Activated CD8-positive, alpha-beta memory T cell treated with anti-CD3 and anti-CD28 coated beads for 4 hours (primary cell): ENCODE results near the gene ALDH1A3.

Experiments used
- DNase-seq, 2 donors: peaks; one replicate each; pipeline ENCODE4 v3.0.0-alpha.2; 2020; ENCODE audit warnings: low read depth in 2 of 2

Gene ALDH1A3

GRCh38 chr15:100859970-100860828, 19.4 kb upstream of the ALDH1A3 start:
- DNase-seq = no peak

- DNase-seq = no peak
These were observed 18.7 kb upstream of the ALDH1A3 start for GRCh38 chr15:100860829-100861510.

DNA sequence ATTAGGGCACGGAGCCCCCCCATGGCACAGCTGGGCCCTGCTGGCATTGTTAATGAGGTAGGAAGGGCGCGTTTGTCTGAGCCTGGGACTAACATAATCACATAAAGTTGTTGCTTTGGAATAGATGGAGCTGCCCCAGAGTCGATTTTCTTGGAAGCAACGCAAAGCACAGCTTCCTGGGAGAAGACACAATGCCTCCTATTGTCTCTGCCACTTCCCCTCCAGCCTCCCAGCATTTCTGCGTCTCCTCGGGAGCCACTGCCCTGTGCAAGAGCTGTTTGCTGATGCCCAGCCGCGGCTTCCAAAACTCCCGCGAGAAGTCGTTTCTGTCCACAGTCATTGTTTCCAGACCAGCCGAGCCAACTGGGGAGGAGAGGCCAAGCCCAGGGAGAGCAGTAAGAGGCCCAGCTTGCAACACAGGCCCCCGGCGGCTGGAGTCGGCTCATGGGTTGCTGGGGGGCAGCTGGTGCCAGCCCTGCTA, 18.1 kb upstream of the ALDH1A3 start:
- DNase-seq = no peak

DNA sequence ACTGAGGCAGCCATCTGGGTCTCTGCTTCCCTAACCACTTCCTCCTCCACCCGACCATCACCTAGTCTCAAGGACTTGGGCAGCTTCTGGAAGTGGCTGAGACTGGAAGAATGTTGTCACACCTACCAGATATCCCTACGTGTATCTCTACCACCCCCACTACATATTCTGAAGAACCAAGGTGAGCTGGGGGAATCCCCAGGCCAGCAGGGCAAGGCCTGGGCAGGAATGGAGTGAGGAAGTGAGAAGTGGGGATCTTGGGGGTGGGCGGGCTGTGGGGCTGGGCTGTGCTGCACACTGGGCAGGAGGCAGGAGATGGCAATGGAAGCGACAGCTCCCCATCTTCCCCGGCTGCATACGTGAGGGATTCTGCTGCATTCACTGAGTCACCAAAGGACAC, 17.5 kb upstream of the ALDH1A3 start:
- DNase-seq = no peak

GRCh38 chr15:100863075-100863795, 16.4 kb upstream of the ALDH1A3 start:
- no peak for DNase-seq

GRCh38 chr15:100863796-100864267, 15.8 kb upstream of the ALDH1A3 start:
- no peak for DNase-seq

GRCh38 chr15:100866386-100867330, 13.0 kb upstream of the ALDH1A3 start:
- no peak for DNase-seq

GRCh38 chr15:100867433-100867832, 12.2 kb upstream of the ALDH1A3 start:
- no peak for DNase-seq

DNA sequence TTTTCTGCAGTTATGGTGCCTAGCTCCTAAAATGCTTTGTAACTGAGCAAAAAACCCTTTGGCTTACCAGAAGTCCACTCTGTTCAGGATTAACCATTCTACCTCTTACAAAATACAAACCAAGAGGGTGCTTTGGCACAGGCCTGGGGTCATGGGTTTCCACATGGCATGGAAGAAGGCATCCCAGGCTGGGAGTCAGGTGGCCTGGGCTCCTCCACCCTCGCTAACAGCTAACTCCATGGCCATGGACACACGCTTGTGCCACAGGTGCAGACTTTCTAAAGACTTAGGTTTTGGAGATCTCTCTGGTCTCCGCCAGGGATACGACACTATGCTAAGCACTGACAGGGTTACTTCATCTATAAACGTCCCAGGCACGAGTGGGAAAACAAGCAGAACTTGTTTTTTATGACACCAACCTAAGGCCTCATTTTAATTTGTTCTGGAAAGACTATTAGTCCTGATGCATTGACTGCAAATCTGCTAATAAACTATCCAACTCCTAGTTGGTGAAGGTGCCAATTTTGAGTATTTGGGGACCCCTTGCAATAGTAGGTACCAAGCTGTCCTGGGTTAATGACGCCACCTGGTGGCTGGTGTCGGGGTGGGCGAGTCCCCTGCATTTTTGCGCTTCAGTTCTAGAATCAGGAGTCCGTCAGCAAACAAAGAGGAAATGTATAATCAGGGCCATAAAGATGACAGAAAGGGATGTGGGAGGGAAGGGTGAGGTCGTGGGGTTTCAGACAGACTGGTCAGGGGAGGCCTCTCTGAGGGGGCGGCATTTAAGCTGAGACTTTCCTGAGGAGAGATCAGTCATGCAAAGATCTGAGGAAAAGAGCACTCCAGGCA, 10.3 kb upstream of the ALDH1A3 start:
- DNase-seq = no peak

GRCh38 chr15:100873029-100873677, 6.5 kb upstream of the ALDH1A3 start:
- DNase-seq = peak in 1 of 2 donors; percentile 17

- DNase-seq = no peak
These were observed 4.1 kb upstream of the ALDH1A3 start for GRCh38 chr15:100875495-100875894.

DNA sequence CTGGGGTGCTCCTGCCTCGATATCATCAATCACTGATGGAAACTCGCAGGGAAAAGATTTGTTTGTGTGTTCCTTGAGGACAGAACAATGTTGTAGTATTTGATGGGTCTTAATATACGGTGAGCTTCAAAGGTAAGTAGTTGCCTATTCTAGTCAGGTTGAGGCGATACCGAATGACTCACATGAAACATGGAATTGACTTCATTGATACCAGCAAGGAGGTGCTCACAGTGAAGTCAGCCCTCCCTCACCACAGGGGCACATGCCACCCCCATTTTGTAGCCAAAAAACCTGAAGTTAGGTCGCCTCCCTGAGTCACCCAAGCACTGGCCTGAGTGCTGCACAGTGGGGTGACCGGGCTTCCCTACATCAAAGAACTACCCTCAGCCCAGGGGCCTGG, 3.7 kb upstream of the ALDH1A3 start:
- DNase-seq = no peak

DNA sequence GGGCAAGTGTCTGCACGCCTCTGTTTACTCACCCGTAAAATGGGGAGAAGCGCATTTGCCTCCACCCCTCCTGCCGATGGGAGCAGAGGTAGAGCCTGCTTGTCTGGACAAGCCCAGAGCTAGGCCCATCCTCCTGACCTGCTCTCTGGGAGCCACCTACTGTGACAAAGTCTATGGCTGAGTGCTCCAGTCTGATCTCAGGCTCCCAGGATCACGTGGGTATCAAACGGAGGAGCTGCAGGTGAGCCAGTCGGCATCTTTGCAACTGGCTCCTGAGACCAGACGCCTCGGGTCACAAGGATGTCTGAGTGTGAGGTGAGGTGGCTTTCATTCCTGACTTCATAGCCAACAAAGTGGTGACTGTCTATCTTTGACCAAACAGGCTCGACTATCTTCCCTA, 2.1 kb upstream of the ALDH1A3 start:
- no peak for DNase-seq

- no peak for DNase-seq
These were observed 1.5 kb upstream of the ALDH1A3 start for GRCh38 chr15:100878130-100878529.

- no peak for DNase-seq
These were observed 983 bp upstream of the ALDH1A3 start for GRCh38 chr15:100878648-100879047.

DNA sequence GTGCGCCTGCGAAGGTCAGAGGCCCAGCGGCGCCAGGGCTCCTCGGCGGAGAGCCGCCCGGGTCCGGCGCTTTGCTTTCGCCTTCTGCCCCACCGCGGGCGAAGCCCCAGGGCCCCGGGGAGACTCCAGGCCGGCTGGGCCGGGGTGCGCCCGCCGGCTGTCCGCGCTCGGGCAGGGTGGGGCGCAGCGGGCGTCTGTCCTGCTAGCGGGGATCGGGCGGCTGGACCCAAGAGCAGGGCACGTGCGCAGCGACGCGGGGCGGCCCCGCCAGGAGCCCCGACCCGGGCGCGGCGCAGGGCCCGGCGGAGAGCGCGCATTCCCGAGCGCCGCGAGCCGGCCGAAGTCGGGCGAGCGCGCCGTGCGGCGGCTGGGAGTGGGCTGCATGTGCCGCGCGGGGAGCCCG, 569 bp upstream of the ALDH1A3 start:
- no peak for DNase-seq

- no peak for DNase-seq
These were observed 687 bp downstream of the ALDH1A3 start for GRCh38 chr15:100880139-100880896.

DNA sequence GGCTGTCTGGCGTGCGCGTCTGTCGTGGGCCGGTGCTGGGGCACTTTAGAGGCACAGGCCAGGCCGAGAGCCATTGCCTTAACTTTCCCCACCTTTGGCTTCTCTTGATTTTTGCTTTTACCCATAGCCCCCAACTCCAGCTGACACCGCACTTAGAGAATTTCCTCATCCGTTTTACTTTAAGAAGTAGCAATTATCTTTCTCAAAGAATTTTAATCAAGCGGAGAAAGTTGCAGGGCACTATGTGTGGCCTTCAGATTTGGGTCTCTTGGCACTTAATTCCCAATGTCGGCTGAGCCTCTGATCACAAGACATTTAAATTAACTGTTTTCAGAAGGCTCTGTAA, 1.2 kb downstream of the ALDH1A3 start:
- DNase-seq = no peak
